IMR-90 (cell line): ENCODE measurements around the gene MTMR2. TPM values are rescaled to one million over a fixed set of nuclear protein-coding genes. Genes with fewer than 3 reads are reported as not detected.

Experiments used
- ATAC-seq: fragments of 200-7000 bp; cut with Tn5 transposase; 2 replicates; pipeline ENCODE4 v1.9.1; 2020; ENCODE audit warnings: low read depth, mild to moderate bottlenecking, moderate library complexity
- BruUV-seq: library from RNA; stranded (reverse); fragments of 400-500 nt; replicated peaks from 2 replicates; lab custom pipeline; 2021; lab: Mats Ljungman, UMichigan
- CTCF ChIA-PET: fragments of 300-600 bp; formaldehyde crosslinking; extraction: SDS; loops from one replicate; lab custom pipeline; 2021; ENCODE audit warnings: antibody characterized with exemption; lab: Yijun Ruan, JAX
- POLR2A ChIA-PET: fragments of 300-600 bp; sonication (Branson Sonifier 250); formaldehyde crosslinking; loops from one replicate; lab custom pipeline; 2022; ENCODE audit warnings: antibody characterized with exemption; ENCODE audit not compliant: unreplicated experiment; lab: Charles Lee
- DNase-seq: peaks from one replicate; pipeline ENCODE4 v3.0.0; 2013
- H2AFZ ChIP-seq: replicated peaks from 2 replicates; pipeline ENCODE3; 2013; ENCODE audit warnings: low read length, mild to moderate bottlenecking; ENCODE audit not compliant: poor library complexity
- H2AK5ac ChIP-seq: 2 replicates; pipeline ENCODE4 v1.6.1; 2013; ENCODE audit warnings: low read depth, low read length, inconsistent platforms
- H2AK9ac ChIP-seq: replicated peaks from 2 replicates; pipeline ENCODE3; 2013; ENCODE audit warnings: mild to moderate bottlenecking, low read depth, low read length, moderate library complexity; ENCODE audit not compliant: poor library complexity
- H2BK120ac ChIP-seq: 2 replicates; pipeline ENCODE4 v1.6.1; 2013; ENCODE audit warnings: low read depth, low read length, inconsistent platforms
- H2BK15ac ChIP-seq: 3 replicates; pipeline ENCODE4 v1.6.1; 2013; ENCODE audit warnings: low read depth, low read length, inconsistent platforms
- H2BK20ac ChIP-seq: 2 replicates; pipeline ENCODE4 v1.6.1; 2013; ENCODE audit warnings: low read depth, mild to moderate bottlenecking, inconsistent platforms, low read length, moderate library complexity
- H2BK5ac ChIP-seq: 2 replicates; pipeline ENCODE4 v1.6.1; 2013; ENCODE audit warnings: mild to moderate bottlenecking, low read depth, low read length, inconsistent platforms; ENCODE audit not compliant: poor library complexity, severe bottlenecking
- H3K14ac ChIP-seq: replicated peaks from 2 replicates; pipeline ENCODE4 v1.6.1; 2013; ENCODE audit warnings: low read depth, low read length, inconsistent platforms
- H3K18ac ChIP-seq: 2 replicates; pipeline ENCODE4 v1.6.1; 2013; ENCODE audit warnings: low read depth, low read length, control low read depth
- H3K23ac ChIP-seq: 2 replicates; pipeline ENCODE4 v1.6.1; 2013; ENCODE audit warnings: low read depth, low read length, inconsistent platforms
- H3K27ac ChIP-seq: 2 replicates; pipeline ENCODE4 v1.5.1; 2013; ENCODE audit warnings: mild to moderate bottlenecking, control low read depth, low read length; ENCODE audit not compliant: insufficient read depth
- H3K27me3 ChIP-seq: 2 replicates; pipeline ENCODE4 v1.6.1; 2013; ENCODE audit warnings: low read length; ENCODE audit not compliant: control insufficient read depth, insufficient read depth
- H3K36me3 ChIP-seq: 2 replicates; pipeline ENCODE4 v1.6.1; 2013; ENCODE audit warnings: low read length, mixed read lengths; ENCODE audit not compliant: control insufficient read depth, insufficient read depth
- H3K4ac ChIP-seq: 2 replicates; pipeline ENCODE4 v1.6.1; 2013; ENCODE audit warnings: low read depth, low read length, inconsistent platforms
- H3K4me1 ChIP-seq: 2 replicates; pipeline ENCODE4 v1.6.1; 2013; ENCODE audit warnings: low read length, mixed read lengths; ENCODE audit not compliant: control insufficient read depth, insufficient read depth
- H3K4me2 ChIP-seq: 2 replicates; pipeline ENCODE4 v1.6.1; 2013; ENCODE audit warnings: low read depth, mild to moderate bottlenecking, control low read depth, low read length, moderate library complexity
- H3K4me3 ChIP-seq: 2 replicates; pipeline ENCODE4 v1.5.1; 2013; ENCODE audit warnings: low read depth, mild to moderate bottlenecking, control low read depth, low read length, moderate library complexity; ENCODE audit not compliant: insufficient read depth
- H3K56ac ChIP-seq: 2 replicates; pipeline ENCODE4 v1.6.1; 2013; ENCODE audit warnings: low read length, inconsistent platforms; ENCODE audit not compliant: insufficient read depth; ENCODE audit errors: extremely low read depth
- H3K79me1 ChIP-seq, 2 experiments: 2 replicates each; pipeline ENCODE4 v1.6.1; 2013; ENCODE audit warnings: low read length in 2 of 2, inconsistent platforms in 1 of 2, low read depth in 1 of 2
- H3K9ac ChIP-seq: 2 replicates; pipeline ENCODE4 v1.6.1; 2013; ENCODE audit warnings: low read depth, low read length, control low read depth
- H3K9me1 ChIP-seq: 2 replicates; pipeline ENCODE4 v1.6.1; 2013; ENCODE audit warnings: low read length, inconsistent platforms; ENCODE audit not compliant: insufficient read depth
- H3K9me3 ChIP-seq: 2 replicates; pipeline ENCODE4 v1.6.1; 2013; ENCODE audit warnings: low read length; ENCODE audit not compliant: control insufficient read depth, insufficient read depth
- H4K20me1 ChIP-seq: 2 replicates; pipeline ENCODE4 v1.6.1; 2013; ENCODE audit warnings: low read length, inconsistent platforms; ENCODE audit not compliant: insufficient read depth
- H4K5ac ChIP-seq: 2 replicates; pipeline ENCODE4 v1.6.1; 2013; ENCODE audit warnings: mild to moderate bottlenecking, low read depth, low read length, control low read depth
- H4K8ac ChIP-seq, 2 experiments: 2 replicates each; pipeline ENCODE4 v1.6.1; 2013; ENCODE audit warnings: low read depth in 2 of 2, low read length in 2 of 2, control low read depth in 1 of 2, inconsistent platforms in 1 of 2
- H4K91ac ChIP-seq: 2 replicates; pipeline ENCODE4 v1.6.1; 2013; ENCODE audit warnings: low read depth, low read length, inconsistent platforms; ENCODE audit not compliant: insufficient read depth
- BHLHE40 ChIP-seq: fragments of 150-350 bp; IDR thresholded peaks from 2 replicates; pipeline ENCODE4 v1.6.1; 2016; ENCODE audit warnings: mild to moderate bottlenecking, low read depth, low read length
- CEBPB ChIP-seq: IDR thresholded peaks from 2 replicates; pipeline ENCODE4 v1.6.1; 2012; ENCODE audit warnings: low read depth, low read length, improper control_type of control experiment
- ELK1 ChIP-seq: fragments of 150-350 bp; IDR thresholded peaks from 2 replicates; pipeline ENCODE4 v1.6.1; 2016; ENCODE audit warnings: low read depth, mild to moderate bottlenecking, low read length, moderate library complexity, borderline replicate concordance
- FOS ChIP-seq: fragments of 150-350 bp; IDR thresholded peaks from 2 replicates; pipeline ENCODE4 v1.6.1; 2016; ENCODE audit warnings: low read depth, low read length
- MAFK ChIP-seq: IDR thresholded peaks from 2 replicates; pipeline ENCODE4 v1.6.1; 2012; ENCODE audit warnings: low read depth, low read length, improper control_type of control experiment
- MAZ ChIP-seq: IDR thresholded peaks from 2 replicates; pipeline ENCODE4 v1.6.1; 2012; ENCODE audit warnings: low read depth, mild to moderate bottlenecking, low read length, improper control_type of control experiment, moderate library complexity, borderline replicate concordance
- MXI1 ChIP-seq: IDR thresholded peaks from 2 replicates; pipeline ENCODE4 v1.6.1; 2012; ENCODE audit warnings: low read depth, mild to moderate bottlenecking, low read length, moderate library complexity, borderline replicate concordance
- NFE2L2 ChIP-seq: fragments of 150-350 bp; IDR thresholded peaks from 2 replicates; pipeline ENCODE4 v1.6.1; 2016; ENCODE audit warnings: low read depth, mild to moderate bottlenecking, low read length
- POLR2A ChIP-seq: IDR thresholded peaks from 2 replicates; pipeline ENCODE4 v1.6.1; 2012; ENCODE audit warnings: mild to moderate bottlenecking, low read depth, low read length
- RAD21 ChIP-seq: IDR thresholded peaks from 2 replicates; pipeline ENCODE4 v1.6.1; 2012; ENCODE audit warnings: low read length, improper control_type of control experiment
- RCOR1 ChIP-seq: IDR thresholded peaks from 2 replicates; pipeline ENCODE4 v1.6.1; 2012; ENCODE audit warnings: mild to moderate bottlenecking, low read length, improper control_type of control experiment; ENCODE audit not compliant: insufficient replicate concordance
- SMC3 ChIP-seq: fragments of 150-350 bp; IDR thresholded peaks from 2 replicates; pipeline ENCODE4 v1.6.1; 2016; ENCODE audit warnings: low read depth, mild to moderate bottlenecking, antibody characterized with exemption, low read length, moderate library complexity
- WGBS, 2 experiments: methylation state at CpG; one replicate each; pipeline versions ENCODE4 v1.1.5 to v1.1.7; 2013; ENCODE audit warnings: missing lambda C conversion rate in 2 of 2; ENCODE audit not compliant: insufficient read length in 1 of 2; ENCODE audit errors: extremely low coverage in 2 of 2; 5-methylcytosine and 5-hydroxymethylcytosine counted together
- dilution Hi-C: fragments of 300-500 bp; cut with HindIII; formaldehyde crosslinking; loops from one replicate; pipeline ENCODE4 v1.14.3; 2018; ENCODE audit warnings: low sequenced_read_pairs; ENCODE audit not compliant: unreplicated experiment
- in situ Hi-C: fragments of 300-500 bp; cut with MboI; formaldehyde crosslinking; loops from 3 replicates; pipeline ENCODE4 v1.14.3; 2019; ENCODE audit warnings: low sequenced_read_pairs, inconsistent platforms, mixed read lengths
- intact Hi-C: fragments of 100-400 bp; cut with micrococcal nuclease; formaldehyde crosslinking; loops from 2 replicates; pipeline ENCODE4 v1.10.0; 2022
- polyA plus RNA-seq, 3 experiments: library from polyadenylated mRNA; depleted of rRNA; stranded (reverse); fragments of >200 nt; gene quantifications; 2 replicates each; pipeline ENCODE4 v1.2.3, GENCODE V29; 2012; ENCODE audit warnings: low replicate concordance in 1 of 3
- total RNA-seq: library from RNA; depleted of rRNA; stranded (reverse); fragments of >200 nt; gene quantifications from 2 replicates; pipeline ENCODE4 v1.2.3, GENCODE V29; 2012

The MTMR2 gene
- total and polyA plus RNA-seq, 2 of the 4 experiments (the other 2 are of a cell fraction), result 16.6 to 30.6 TPM

- intact Hi-C loops (no loop called here), in situ Hi-C loops (no loop called here), dilution Hi-C loops (no loop called here)
- Histone ChIP-seq H2BK5ac (no peak overlapping the region), H4K8ac (no peak overlapping the region), H3K18ac (no peak overlapping the region), H3K14ac (no peak overlapping the region), H3K9ac (no peak overlapping the region), H3K56ac (no peak overlapping the region), H4K91ac (no peak overlapping the region), H3K9me3 (no peaks in the 10 kb centered on the region), H3K36me3 (no peaks in the 10 kb centered on the region), H3K27me3 (no peaks in the 10 kb centered on the region), H4K5ac (no peak overlapping the region), H3K23ac (no peak overlapping the region), H2BK20ac (no peak overlapping the region), H3K4ac (no peak overlapping the region), H2AK5ac (no peak overlapping the region), H3K9me1 (peaks cover 3% of the 10 kb centered on the region), H3K4me3 (no peak overlapping the region), H4K20me1 (peaks cover 3% of the 10 kb centered on the region; the same call in 1 of the 2 replicates), H2BK120ac (no peak overlapping the region), H3K79me1 (peaks cover 23 to 56% of the 10 kb centered on the region in 2 experiments), H3K27ac (no peak overlapping the region), H2BK15ac (no peak overlapping the region), H3K4me1 (peaks cover 7% of the 10 kb centered on the region; the same call in 1 of the 2 replicates), H3K4me2 (no peak overlapping the region), H2AFZ (no peak overlapping the region), H2AK9ac (no peak overlapping the region)
- TF ChIP-seq SMC3 (no peak), BHLHE40 (no peak), RAD21 (no peak), ELK1 (no peak), MXI1 (no peak), MAFK (no peak), RCOR1 (no peak), FOS (no peak), CEBPB (no peak), POLR2A (no peak), MAZ (no peak), NFE2L2 (no peak)
- DNase-seq (no peak), ATAC-seq (no peak)
- no TSS peak for BruUV-seq
- ChIA-PET POLR2A (no interaction called here), CTCF (no interaction called here)
- no CpG with 5 or more reads among the region's 3 CpGs for WGBS, 2 experiments
These were observed 12.5 kb downstream of the MTMR2 start for GRCh38 chr11:95911369-95911759.
